GM23338 (cell line): ENCODE results near the gene CLDN6. TPM values are rescaled to one million over a fixed set of nuclear protein-coding genes. Genes with fewer than 3 reads are reported as not detected.

ENCODE experiments used
- ATAC-seq: fragments of 200-7000 bp; cut with Tn5 transposase; 3 replicates; pipeline ENCODE4 v1.9.1; 2020
- DNase-seq: peaks from one replicate; pipeline ENCODE4 v3.0.0-alpha.2; 2015; ENCODE audit warnings: low spot score
- H2AFZ ChIP-seq: fragments of 200-600 bp; sonication (generic); 2 replicates; pipeline ENCODE4 v1.8.0; 2016; ENCODE audit warnings: antibody characterized with exemption, mild to moderate bottlenecking, moderate library complexity
- H3F3A ChIP-seq: fragments of 200-600 bp; sonication (generic); replicated peaks from 2 replicates; pipeline ENCODE4 v1.8.0; 2017; ENCODE audit warnings: antibody characterized with exemption, mixed run types, low read depth
- H3K27ac ChIP-seq: fragments of 200-600 bp; sonication (generic); 2 replicates; pipeline ENCODE4 v1.6.1; 2016; ENCODE audit warnings: low read depth
- H3K27me3 ChIP-seq: fragments of 200-600 bp; sonication (generic); 2 replicates; pipeline ENCODE4 v1.8.0; 2016; ENCODE audit warnings: mild to moderate bottlenecking, mixed run types, moderate library complexity; ENCODE audit not compliant: insufficient read depth
- H3K36me3 ChIP-seq: fragments of 200-600 bp; sonication (generic); 2 replicates; pipeline ENCODE4 v1.8.0; 2016; ENCODE audit warnings: mild to moderate bottlenecking; ENCODE audit not compliant: insufficient read depth
- H3K4me1 ChIP-seq: fragments of 200-600 bp; sonication (generic); 2 replicates; pipeline ENCODE4 v1.8.0; 2016; ENCODE audit warnings: mild to moderate bottlenecking, moderate library complexity; ENCODE audit not compliant: insufficient read depth
- H3K4me2 ChIP-seq: fragments of 200-600 bp; sonication (generic); 2 replicates; pipeline ENCODE4 v1.7.1; 2017; ENCODE audit warnings: mixed run types
- H3K4me3 ChIP-seq: fragments of 200-600 bp; sonication (generic); 2 replicates; pipeline ENCODE4 v1.6.1; 2016; ENCODE audit warnings: mixed run types
- H3K79me2 ChIP-seq: fragments of 200-600 bp; sonication (generic); replicated peaks from 2 replicates; pipeline ENCODE4 v1.8.0; 2017; ENCODE audit warnings: mild to moderate bottlenecking; ENCODE audit not compliant: insufficient read depth
- H3K9me2 ChIP-seq: fragments of 200-600 bp; sonication (generic); 2 replicates; pipeline ENCODE4 v1.8.0; 2017; ENCODE audit not compliant: insufficient read depth
- H4K20me1 ChIP-seq: fragments of 200-600 bp; sonication (generic); replicated peaks from 2 replicates; pipeline ENCODE4 v1.8.0; 2017; ENCODE audit warnings: mild to moderate bottlenecking; ENCODE audit not compliant: insufficient read depth
- H3K27ac Mint-ChIP-seq: 2 replicates; pipeline ENCODE4 v1.8.0; 2020; ENCODE audit warnings: inconsistent platforms, mild to moderate bottlenecking, moderate library complexity, mixed read lengths
- H3K27me3 Mint-ChIP-seq: 3 replicates; pipeline ENCODE4 v1.8.0; 2022; ENCODE audit warnings: low read depth, mild to moderate bottlenecking, moderate library complexity, mixed read lengths, inconsistent platforms; ENCODE audit not compliant: insufficient read depth, poor library complexity
- H3K36me3 Mint-ChIP-seq: 3 replicates; pipeline ENCODE4 v1.8.0; 2021; ENCODE audit warnings: low read depth, mild to moderate bottlenecking, inconsistent platforms, moderate library complexity, mixed read lengths
- H3K4me1 Mint-ChIP-seq: 3 replicates; pipeline ENCODE4 v1.8.0; 2020; ENCODE audit warnings: mild to moderate bottlenecking, inconsistent platforms, mixed read lengths
- H3K4me3 Mint-ChIP-seq: 3 replicates; pipeline ENCODE4 v1.8.0; 2021; ENCODE audit warnings: moderate library complexity, mild to moderate bottlenecking, inconsistent platforms, mixed read lengths
- H3K9me3 Mint-ChIP-seq: 3 replicates; pipeline ENCODE4 v1.8.0; 2020; ENCODE audit warnings: moderate library complexity, mild to moderate bottlenecking, inconsistent platforms, mixed read lengths
- CREB1 ChIP-seq: fragments of 250-450 bp; sonication (Bioruptor Pico); IDR thresholded peaks from 2 replicates; pipeline ENCODE4 v1.5.0; 2020; ENCODE audit warnings: low read depth, mild to moderate bottlenecking, moderate library complexity
- EZH2 ChIP-seq: fragments of 200-600 bp; sonication (generic); IDR thresholded peaks from one replicate; pipeline ENCODE4 v1.8.0; 2017; ENCODE audit warnings: antibody characterized with exemption, mild to moderate bottlenecking, low read depth; ENCODE audit not compliant: unreplicated experiment
- NANOG ChIP-seq: IDR thresholded peaks from 2 replicates; pipeline ENCODE4 v1.6.1; 2016; ENCODE audit warnings: antibody characterized with exemption, borderline replicate concordance
- STAT1 ChIP-seq: IDR thresholded peaks from one replicate; pipeline ENCODE4 v1.6.1; 2016; ENCODE audit warnings: antibody characterized with exemption; ENCODE audit not compliant: unreplicated experiment
- ZNF331 ChIP-seq: fragments of 250-450 bp; sonication (Bioruptor Pico); IDR thresholded peaks from 2 replicates; pipeline ENCODE4 v1.5.0; 2020; ENCODE audit warnings: low read depth, mild to moderate bottlenecking, moderate library complexity
- polyA plus RNA-seq: library from polyadenylated mRNA; unstranded; fragments of >200 nt; fragmentation: Nextera tagmentation; extraction: Ambion mirVana; gene quantifications from 2 replicates; pipeline ENCODE4 v1.2.1, GENCODE V29; 2016
- total RNA-seq: library from RNA; depleted of rRNA; stranded (reverse); fragments of >200 nt; shearing (Covaris generic); gene quantifications from 2 replicates; pipeline ENCODE4 v1.2.3, GENCODE V29; 2014
- TF ChIP-seq, protein P1 (sequence below), 2 experiments: fragments of 200-600 bp in 1 of 2; sonication (generic) in 1 of 2; conservative IDR thresholded peaks; 2 replicates each; pipeline versions ENCODE4 v1.5.1 to v1.6.1; 2016 to 2017; ENCODE audit warnings: antibody characterized with exemption in 2 of 2, low read depth in 2 of 2, mild to moderate bottlenecking in 2 of 2, moderate library complexity in 1 of 2
- TF ChIP-seq, protein P2 (sequence below): IDR thresholded peaks from one replicate; pipeline ENCODE4 v1.6.1; 2018; ENCODE audit warnings: antibody characterized with exemption; ENCODE audit not compliant: unreplicated experiment

CLDN6 gene
- total and polyA plus RNA-seq, 2 experiments from 2014 or later, result 537 to 1,028 TPM

DNA sequence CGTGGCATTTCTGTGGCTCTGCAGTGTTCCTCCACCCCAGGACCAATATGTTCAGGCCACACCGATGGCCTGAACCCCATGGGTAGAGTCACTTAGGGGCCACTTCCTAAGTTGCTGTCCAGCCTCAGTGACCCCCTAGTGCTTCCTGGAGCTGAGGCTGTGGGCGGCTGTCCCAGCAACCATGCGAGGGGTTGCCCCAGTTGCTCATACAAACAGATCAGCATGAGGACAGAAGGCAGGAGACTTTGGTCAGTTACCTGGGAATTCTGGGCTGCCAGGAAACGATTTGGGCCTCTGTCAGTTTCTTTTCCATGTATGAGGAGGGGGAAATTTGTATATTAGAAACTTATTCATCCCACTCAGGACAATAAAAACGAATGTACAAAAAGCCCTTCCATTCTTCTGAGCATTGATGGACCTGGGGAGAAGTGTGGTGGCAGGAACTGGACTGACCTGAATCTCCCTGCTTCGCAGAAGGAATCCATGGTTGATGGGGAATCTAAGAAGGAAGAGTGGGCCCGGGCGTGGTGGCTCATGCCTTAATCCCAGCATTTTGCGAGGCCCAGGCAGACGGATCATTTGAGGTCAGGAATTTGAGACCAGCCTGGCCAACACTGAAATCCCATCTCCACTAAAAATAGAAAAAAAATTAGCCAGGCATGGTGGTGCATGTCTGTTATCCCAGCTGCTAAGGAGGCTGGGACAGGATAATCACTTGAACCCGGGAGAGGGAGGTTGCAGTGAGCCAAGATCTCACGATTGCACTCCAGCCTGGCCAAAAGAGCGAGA, 42.5 kb upstream of the CLDN6 start:
- peak overlapping the region; percentile 73; the same call in 2 of the 3 replicates for H3K4me3 Mint-ChIP-seq

More for the DNA sequence above, 42.5 kb upstream of the CLDN6 start:
- peaks cover 14% of the 10 kb centered on the region for H3K4me1 ChIP-seq
- H3K4me2 ChIP-seq, result no peak overlapping the region
- peaks cover 15% of the 10 kb centered on the region for H3F3A ChIP-seq
- DNase-seq (no peak), ATAC-seq (no peak)
- Mint-ChIP-seq H3K4me1 (peaks cover 25% of the 10 kb centered on the region), H3K36me3 (peaks cover 6% of the 10 kb centered on the region; the same call in 1 of the 3 replicates), H3K27me3 (peaks cover 20% of the 10 kb centered on the region), H3K27ac (peak overlapping the region; percentile 20; the same call in 1 of the 2 replicates), H3K9me3 (no peaks in the 10 kb centered on the region)
- no peaks in the 10 kb centered on the region for H3K9me2 ChIP-seq
- no peak for TF ChIP-seq CREB1 (CRISPR knock-in tag)
- no peak for TF ChIP-seq NANOG
- TF ChIP-seq, protein P1, sequence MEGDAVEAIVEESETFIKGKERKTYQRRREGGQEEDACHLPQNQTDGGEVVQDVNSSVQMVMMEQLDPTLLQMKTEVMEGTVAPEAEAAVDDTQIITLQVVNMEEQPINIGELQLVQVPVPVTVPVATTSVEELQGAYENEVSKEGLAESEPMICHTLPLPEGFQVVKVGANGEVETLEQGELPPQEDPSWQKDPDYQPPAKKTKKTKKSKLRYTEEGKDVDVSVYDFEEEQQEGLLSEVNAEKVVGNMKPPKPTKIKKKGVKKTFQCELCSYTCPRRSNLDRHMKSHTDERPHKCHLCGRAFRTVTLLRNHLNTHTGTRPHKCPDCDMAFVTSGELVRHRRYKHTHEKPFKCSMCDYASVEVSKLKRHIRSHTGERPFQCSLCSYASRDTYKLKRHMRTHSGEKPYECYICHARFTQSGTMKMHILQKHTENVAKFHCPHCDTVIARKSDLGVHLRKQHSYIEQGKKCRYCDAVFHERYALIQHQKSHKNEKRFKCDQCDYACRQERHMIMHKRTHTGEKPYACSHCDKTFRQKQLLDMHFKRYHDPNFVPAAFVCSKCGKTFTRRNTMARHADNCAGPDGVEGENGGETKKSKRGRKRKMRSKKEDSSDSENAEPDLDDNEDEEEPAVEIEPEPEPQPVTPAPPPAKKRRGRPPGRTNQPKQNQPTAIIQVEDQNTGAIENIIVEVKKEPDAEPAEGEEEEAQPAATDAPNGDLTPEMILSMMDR (conservative IDR thresholded peaks at IDR 0.05; ENCODE audit: low read depth in 2 of 2), result no peak
- no peak for TF ChIP-seq EZH2
- TF ChIP-seq, protein P2, sequence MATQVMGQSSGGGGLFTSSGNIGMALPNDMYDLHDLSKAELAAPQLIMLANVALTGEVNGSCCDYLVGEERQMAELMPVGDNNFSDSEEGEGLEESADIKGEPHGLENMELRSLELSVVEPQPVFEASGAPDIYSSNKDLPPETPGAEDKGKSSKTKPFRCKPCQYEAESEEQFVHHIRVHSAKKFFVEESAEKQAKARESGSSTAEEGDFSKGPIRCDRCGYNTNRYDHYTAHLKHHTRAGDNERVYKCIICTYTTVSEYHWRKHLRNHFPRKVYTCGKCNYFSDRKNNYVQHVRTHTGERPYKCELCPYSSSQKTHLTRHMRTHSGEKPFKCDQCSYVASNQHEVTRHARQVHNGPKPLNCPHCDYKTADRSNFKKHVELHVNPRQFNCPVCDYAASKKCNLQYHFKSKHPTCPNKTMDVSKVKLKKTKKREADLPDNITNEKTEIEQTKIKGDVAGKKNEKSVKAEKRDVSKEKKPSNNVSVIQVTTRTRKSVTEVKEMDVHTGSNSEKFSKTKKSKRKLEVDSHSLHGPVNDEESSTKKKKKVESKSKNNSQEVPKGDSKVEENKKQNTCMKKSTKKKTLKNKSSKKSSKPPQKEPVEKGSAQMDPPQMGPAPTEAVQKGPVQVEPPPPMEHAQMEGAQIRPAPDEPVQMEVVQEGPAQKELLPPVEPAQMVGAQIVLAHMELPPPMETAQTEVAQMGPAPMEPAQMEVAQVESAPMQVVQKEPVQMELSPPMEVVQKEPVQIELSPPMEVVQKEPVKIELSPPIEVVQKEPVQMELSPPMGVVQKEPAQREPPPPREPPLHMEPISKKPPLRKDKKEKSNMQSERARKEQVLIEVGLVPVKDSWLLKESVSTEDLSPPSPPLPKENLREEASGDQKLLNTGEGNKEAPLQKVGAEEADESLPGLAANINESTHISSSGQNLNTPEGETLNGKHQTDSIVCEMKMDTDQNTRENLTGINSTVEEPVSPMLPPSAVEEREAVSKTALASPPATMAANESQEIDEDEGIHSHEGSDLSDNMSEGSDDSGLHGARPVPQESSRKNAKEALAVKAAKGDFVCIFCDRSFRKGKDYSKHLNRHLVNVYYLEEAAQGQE, result no peak
- no peak for TF ChIP-seq STAT1
- TF ChIP-seq ZNF331 (CRISPR knock-in tag), result no peak
- H3K27ac ChIP-seq, result no peak overlapping the region
- no peaks in the 10 kb centered on the region for H3K36me3 ChIP-seq
- H3K4me3 ChIP-seq, result no peak overlapping the region
- H3K79me2 ChIP-seq, result no peaks in the 10 kb centered on the region; the same call in 1 of the 2 replicates
- H2AFZ ChIP-seq, result no peak overlapping the region
- H4K20me1 ChIP-seq, result no peaks in the 10 kb centered on the region; the same call in 1 of the 2 replicates
- peaks cover 4% of the 10 kb centered on the region; the same call in 1 of the 2 replicates for H3K27me3 ChIP-seq
